OCI-LY7 (cell line): ENCODE results near the gene CSF2RB. TPM values are rescaled to one million over a fixed set of nuclear protein-coding genes. Genes with fewer than 3 reads are reported as not detected.

Experiments used
- BruUV-seq: library from RNA; stranded (reverse); fragments of 400-500 nt; replicated peaks from 2 replicates; lab custom pipeline; 2021; lab: Mats Ljungman, UMichigan
- CTCF ChIA-PET: fragments of 300-600 bp; sonication (Branson Sonifier 250); formaldehyde crosslinking; loops from one replicate; lab custom pipeline; 2022; ENCODE audit warnings: antibody characterized with exemption; ENCODE audit not compliant: unreplicated experiment; lab: Charles Lee
- POLR2A ChIA-PET: fragments of 300-600 bp; sonication (Branson Sonifier 250); formaldehyde crosslinking; loops from one replicate; lab custom pipeline; 2022; ENCODE audit warnings: antibody characterized with exemption; lab: Charles Lee
- DNase-seq: peaks from one replicate; pipeline ENCODE4 v3.0.0-alpha.2; 2015; ENCODE audit warnings: low spot score
- H2AFZ ChIP-seq: fragments of 200-600 bp; sonication (generic), shearing (Covaris generic); 2 replicates; pipeline ENCODE4 v1.6.1; 2014; ENCODE audit warnings: mild to moderate bottlenecking, antibody characterized with exemption, low read length, moderate library complexity
- H3K27ac ChIP-seq: fragments of 200-600 bp; sonication (generic); 2 replicates; pipeline ENCODE4 v1.5.1; 2014; ENCODE audit warnings: mixed run types, low read depth, mild to moderate bottlenecking, moderate library complexity, low read length, inconsistent platforms; ENCODE audit not compliant: poor library complexity, severe bottlenecking
- H3K36me3 ChIP-seq: fragments of 200-600 bp; sonication (generic); 2 replicates; pipeline ENCODE4 v1.6.1; 2014; ENCODE audit warnings: mild to moderate bottlenecking, antibody characterized with exemption, low read length, moderate library complexity, mixed read lengths; ENCODE audit not compliant: insufficient read depth
- H3K4me1 ChIP-seq: fragments of 200-600 bp; sonication (generic); 2 replicates; pipeline ENCODE4 v1.5.1; 2014; ENCODE audit warnings: mild to moderate bottlenecking, low read length; ENCODE audit not compliant: insufficient read depth, poor library complexity, severe bottlenecking
- H3K4me2 ChIP-seq: fragments of 200-600 bp; sonication (generic); 2 replicates; pipeline ENCODE4 v1.6.1; 2014; ENCODE audit warnings: mild to moderate bottlenecking, low read length
- H3K4me3 ChIP-seq: fragments of 200-600 bp; sonication (generic); 2 replicates; pipeline ENCODE4 v1.5.1; 2014; ENCODE audit warnings: mild to moderate bottlenecking, low read depth, low read length; ENCODE audit not compliant: poor library complexity, severe bottlenecking
- H3K79me2 ChIP-seq: fragments of 200-600 bp; sonication (generic); 2 replicates; pipeline ENCODE4 v1.6.1; 2016; ENCODE audit warnings: low read depth, mild to moderate bottlenecking, low read length, moderate library complexity, mixed read lengths; ENCODE audit not compliant: insufficient read depth
- H3K9me2 ChIP-seq: fragments of 200-600 bp; sonication (generic); 2 replicates; pipeline ENCODE4 v1.6.1; 2016; ENCODE audit warnings: mild to moderate bottlenecking, low read length, mixed read lengths; ENCODE audit not compliant: insufficient read depth
- H3K9me3 ChIP-seq: fragments of 200-600 bp; sonication (generic); 2 replicates; pipeline ENCODE4 v1.6.1; 2014; ENCODE audit warnings: mild to moderate bottlenecking, mixed run types, low read length, mixed read lengths
- H4K20me1 ChIP-seq: fragments of 200-600 bp; sonication (generic); 2 replicates; pipeline ENCODE4 v1.6.1; 2014; ENCODE audit warnings: mild to moderate bottlenecking, antibody characterized with exemption, low read length, moderate library complexity, mixed read lengths; ENCODE audit not compliant: insufficient read depth
- CTCF ChIP-seq: fragments of 200-600 bp; sonication (generic); conservative IDR thresholded peaks from 2 replicates; pipeline ENCODE4 v1.5.1; 2014; ENCODE audit warnings: mild to moderate bottlenecking, antibody characterized with exemption, low read length, moderate library complexity, mixed read lengths
- EZH2phosphoT487 ChIP-seq: fragments of 200-600 bp; sonication (generic); IDR thresholded peaks from 2 replicates; pipeline ENCODE4 v1.6.1; 2018; ENCODE audit warnings: low read depth, borderline replicate concordance, mild to moderate bottlenecking, mixed run types, antibody characterized with exemption, low read length, moderate library complexity, mixed read lengths
- intact Hi-C: fragments of 100-400 bp; cut with micrococcal nuclease; formaldehyde crosslinking; loops from one replicate; pipeline ENCODE4 v1.10.0; 2022; ENCODE audit not compliant: unreplicated experiment
- total RNA-seq, 2 experiments: library from RNA; depleted of rRNA in 1 of 2; stranded (reverse); fragments of >200 nt in 1 of 2; shearing (Covaris generic) in 1 of 2; gene quantifications; 2 replicates each; pipeline ENCODE4 v1.2.3, GENCODE V29; 2014 to 2022

Gene CSF2RB
- total RNA-seq, 2 experiments from 2014 or later, result 6.2 to 23.4 TPM

- H3K9me2 ChIP-seq, result no peaks in the 10 kb centered on the region
- H3K4me1 ChIP-seq, result peaks cover under 1% of the 10 kb centered on the region
- POLR2A ChIA-PET, result interaction anchor here (1.7 kb wide), 1 partner anchor 17 kb away, joined by 4 read pairs; no protein-coding TSS in a partner anchor
- TF ChIP-seq CTCF (no peak), EZH2phosphoT487 (no peak)
- H3K9me3 ChIP-seq, result no peaks in the 10 kb centered on the region
- intact Hi-C loops, result no loop called here
- no TSS peak for BruUV-seq
- H4K20me1 ChIP-seq, result no peaks in the 10 kb centered on the region
- no peak overlapping the region for H3K4me2 ChIP-seq
- CTCF ChIA-PET, result no interaction called here
- H3K27ac ChIP-seq, result no peak overlapping the region
- DNase-seq, result no peak
- H3K79me2 ChIP-seq, result no peaks in the 10 kb centered on the region
- H2AFZ ChIP-seq, result no peak overlapping the region
- H3K4me3 ChIP-seq, result no peak overlapping the region
- H3K36me3 ChIP-seq, result no peaks in the 10 kb centered on the region
Observed at GRCh38 chr22:36931446-36931845, 18.0 kb downstream of the CSF2RB start.

DNA sequence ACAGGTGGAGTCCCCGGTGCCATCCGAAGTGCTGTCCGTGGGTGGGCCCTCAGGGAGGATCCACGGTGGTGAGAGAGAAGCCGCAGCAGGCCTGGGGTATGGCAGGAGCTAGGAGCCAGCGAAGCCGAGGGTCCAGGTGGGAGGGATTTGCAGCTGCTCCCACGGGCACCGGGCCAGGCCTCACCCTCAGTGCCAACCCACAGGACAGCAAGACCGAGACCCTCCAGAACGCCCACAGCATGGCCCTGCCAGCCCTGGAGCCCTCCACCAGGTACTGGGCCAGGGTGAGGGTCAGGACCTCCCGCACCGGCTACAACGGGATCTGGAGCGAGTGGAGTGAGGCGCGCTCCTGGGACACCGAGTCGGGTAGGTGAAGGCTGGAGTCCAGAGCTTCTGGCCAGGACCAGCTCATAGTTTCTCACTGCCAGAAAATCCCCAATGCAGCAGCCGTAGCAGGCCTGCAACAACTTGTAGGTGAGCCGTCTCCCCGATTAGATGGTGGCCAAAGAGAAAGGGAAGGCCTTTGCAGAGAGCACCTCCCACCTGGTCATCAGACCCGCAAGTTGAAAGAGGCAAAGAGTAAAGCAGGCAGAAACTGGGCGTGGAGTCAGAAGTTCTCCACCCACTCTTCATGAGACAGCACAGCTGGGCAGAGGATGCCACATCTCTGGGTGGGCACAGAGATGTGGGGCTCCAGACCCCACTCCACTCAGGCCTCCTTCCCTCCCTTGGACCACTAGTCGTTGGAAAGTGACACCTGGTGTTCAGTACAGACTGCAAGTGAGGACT, 20.4 kb downstream of the CSF2RB start:
- H3K36me3 ChIP-seq, result no peaks in the 10 kb centered on the region
- intact Hi-C loops, result no loop called here
- no peak overlapping the region for H2AFZ ChIP-seq
- CTCF ChIA-PET, result no interaction called here
- no peak for DNase-seq
- no peaks in the 10 kb centered on the region for H4K20me1 ChIP-seq
- H3K4me2 ChIP-seq, result no peak overlapping the region
- H3K27ac ChIP-seq, result no peak overlapping the region
- BruUV-seq, result no TSS peak
- no peak overlapping the region for H3K4me3 ChIP-seq
- peaks cover 6% of the 10 kb centered on the region for H3K4me1 ChIP-seq
- H3K79me2 ChIP-seq, result no peaks in the 10 kb centered on the region
- TF ChIP-seq CTCF (no peak), EZH2phosphoT487 (no peak)
- no peaks in the 10 kb centered on the region for H3K9me3 ChIP-seq
- H3K9me2 ChIP-seq, result no peaks in the 10 kb centered on the region
- POLR2A ChIA-PET, result no interaction called here
